DOHH2 (cell line): ENCODE data around the gene HMGXB3.

Source experiments
- EZH2phosphoT487 ChIP-seq: fragments of 200-600 bp; sonication (generic); IDR thresholded peaks from 2 replicates; pipeline ENCODE4 v1.6.1; 2017; ENCODE audit warnings: borderline replicate concordance, mild to moderate bottlenecking, antibody characterized with exemption, low read length, moderate library complexity, mixed read lengths
- TF ChIP-seq, protein P1 (sequence below): fragments of 200-600 bp; sonication (generic); IDR thresholded peaks from one replicate; pipeline ENCODE4 v1.5.1; 2014; ENCODE audit warnings: antibody characterized with exemption, mild to moderate bottlenecking, low read depth, low read length; ENCODE audit not compliant: poor library complexity, severe bottlenecking

DNA sequence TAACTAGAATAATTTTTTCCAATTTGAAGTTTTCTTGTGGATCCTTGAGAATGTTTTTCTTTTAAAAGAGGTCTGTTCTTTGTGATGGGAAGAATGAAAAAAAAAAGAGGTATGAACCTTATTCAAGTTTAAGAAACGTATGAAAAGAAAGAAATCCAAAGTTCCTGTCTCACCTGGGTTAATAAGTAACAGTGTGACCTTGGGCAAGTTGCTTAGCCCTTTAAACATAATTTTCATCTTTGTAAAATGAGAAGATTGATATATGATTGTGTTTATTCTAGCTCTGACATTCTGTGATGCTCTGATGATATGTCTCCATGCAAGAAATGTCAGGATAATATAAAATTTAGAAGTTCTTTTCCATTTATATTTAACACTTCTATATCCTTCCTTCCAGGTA, 20.6 kb upstream of the HMGXB3 start:
- TF ChIP-seq, protein P1, sequence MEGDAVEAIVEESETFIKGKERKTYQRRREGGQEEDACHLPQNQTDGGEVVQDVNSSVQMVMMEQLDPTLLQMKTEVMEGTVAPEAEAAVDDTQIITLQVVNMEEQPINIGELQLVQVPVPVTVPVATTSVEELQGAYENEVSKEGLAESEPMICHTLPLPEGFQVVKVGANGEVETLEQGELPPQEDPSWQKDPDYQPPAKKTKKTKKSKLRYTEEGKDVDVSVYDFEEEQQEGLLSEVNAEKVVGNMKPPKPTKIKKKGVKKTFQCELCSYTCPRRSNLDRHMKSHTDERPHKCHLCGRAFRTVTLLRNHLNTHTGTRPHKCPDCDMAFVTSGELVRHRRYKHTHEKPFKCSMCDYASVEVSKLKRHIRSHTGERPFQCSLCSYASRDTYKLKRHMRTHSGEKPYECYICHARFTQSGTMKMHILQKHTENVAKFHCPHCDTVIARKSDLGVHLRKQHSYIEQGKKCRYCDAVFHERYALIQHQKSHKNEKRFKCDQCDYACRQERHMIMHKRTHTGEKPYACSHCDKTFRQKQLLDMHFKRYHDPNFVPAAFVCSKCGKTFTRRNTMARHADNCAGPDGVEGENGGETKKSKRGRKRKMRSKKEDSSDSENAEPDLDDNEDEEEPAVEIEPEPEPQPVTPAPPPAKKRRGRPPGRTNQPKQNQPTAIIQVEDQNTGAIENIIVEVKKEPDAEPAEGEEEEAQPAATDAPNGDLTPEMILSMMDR: no peak
- no peak for TF ChIP-seq EZH2phosphoT487
